ENCODE measurements around the gene GSTA3. TPM values are rescaled to one million over a fixed set of nuclear protein-coding genes. Genes with fewer than 3 reads are reported as not detected.
A peak's percentile ranks its signal among the peaks of the same experiment; 100 is the strongest.

The GSTA3 gene
- total RNA-seq, 1 experiment from 2014 or later = not detected

DNA sequence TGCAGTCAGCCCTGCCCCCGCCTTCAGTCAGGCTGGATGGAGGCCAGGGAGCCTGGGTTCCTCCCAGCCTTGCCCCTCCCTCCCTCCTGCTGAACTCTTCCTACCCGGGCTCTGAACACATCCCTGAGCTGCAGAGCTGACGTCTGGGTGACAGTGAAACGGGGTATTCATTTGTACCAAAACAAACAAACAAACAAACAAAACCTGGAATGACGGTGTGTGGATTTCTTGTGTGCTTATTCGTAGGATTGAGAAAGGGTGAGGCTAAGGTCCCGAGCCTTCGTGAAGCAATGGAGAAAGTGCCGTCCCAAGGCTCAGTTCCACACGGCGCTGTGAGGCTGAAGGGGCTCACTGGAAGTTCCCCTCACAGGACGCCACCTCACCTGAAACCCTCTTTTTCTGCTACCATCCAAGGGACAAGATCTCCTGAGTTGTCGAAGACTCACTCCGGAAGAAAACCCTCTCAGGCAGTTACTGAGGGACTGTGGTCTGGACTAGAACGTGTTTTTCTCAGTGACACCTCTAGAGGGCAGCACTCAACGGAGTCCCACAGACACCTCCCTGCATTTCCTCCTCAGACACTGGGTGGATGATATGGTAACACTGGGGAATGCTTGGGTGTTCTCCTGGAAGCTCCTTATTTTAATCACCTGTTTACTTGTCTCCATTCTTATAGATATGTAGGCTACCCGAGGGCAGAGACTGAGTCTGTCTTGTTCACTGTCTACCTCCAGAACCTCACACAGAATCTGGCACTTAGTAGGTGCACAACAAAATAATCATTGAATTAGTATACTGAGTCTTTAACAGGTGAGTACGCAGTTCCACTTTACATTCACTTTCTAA is 27.3 kb downstream of the GSTA3 start:
- no peaks in the 10 kb centered on the region for H3K36me3 ChIP-seq (ENCODE audit: low read depth, low read length)
- peak overlapping the region; percentile 82 for H3K4me2 ChIP-seq (ENCODE audit: low read length)
- no peaks in the 10 kb centered on the region for H3K27me3 ChIP-seq (ENCODE audit: low read length)
- ATAC-seq (peak; percentile 98), DNase-seq (peak; percentile 84)
- no peaks in the 10 kb centered on the region for H3F3A ChIP-seq (ENCODE audit: low read length, unreplicated experiment)
- intact Hi-C loops (cut with micrococcal nuclease) = loop anchor here (1.0 to 10.0 kb wide), 4 partner anchors 67 to 157 kb away; partner anchors contain the start of gene GSTA4
- H3K79me2 ChIP-seq (ENCODE audit: low read length) = no peaks in the 10 kb centered on the region
- H3K9ac ChIP-seq (ENCODE audit: low read length) = peak overlapping the region; percentile 51
- H4K20me1 ChIP-seq (ENCODE audit: low read length) = no peaks in the 10 kb centered on the region
- peaks cover 11% of the 10 kb centered on the region for H3K4me1 ChIP-seq (ENCODE audit: insufficient read depth, low read length)
- no peaks in the 10 kb centered on the region for H3K9me3 ChIP-seq (ENCODE audit: low read length)
- POLR2A ChIA-PET (ENCODE audit: unreplicated experiment) = no interaction called here
- H2AFZ ChIP-seq (ENCODE audit: low read length) = peak overlapping the region; percentile 82
- TF ChIP-seq EZH2phosphoT487 (IDR thresholded peaks at IDR 0.05; ENCODE audit: borderline replicate concordance, low read length) (no peak), EZH2 (IDR thresholded peaks at IDR 0.05; ENCODE audit: low read length, unreplicated experiment) (no peak)
- TF ChIP-seq, protein P1, sequence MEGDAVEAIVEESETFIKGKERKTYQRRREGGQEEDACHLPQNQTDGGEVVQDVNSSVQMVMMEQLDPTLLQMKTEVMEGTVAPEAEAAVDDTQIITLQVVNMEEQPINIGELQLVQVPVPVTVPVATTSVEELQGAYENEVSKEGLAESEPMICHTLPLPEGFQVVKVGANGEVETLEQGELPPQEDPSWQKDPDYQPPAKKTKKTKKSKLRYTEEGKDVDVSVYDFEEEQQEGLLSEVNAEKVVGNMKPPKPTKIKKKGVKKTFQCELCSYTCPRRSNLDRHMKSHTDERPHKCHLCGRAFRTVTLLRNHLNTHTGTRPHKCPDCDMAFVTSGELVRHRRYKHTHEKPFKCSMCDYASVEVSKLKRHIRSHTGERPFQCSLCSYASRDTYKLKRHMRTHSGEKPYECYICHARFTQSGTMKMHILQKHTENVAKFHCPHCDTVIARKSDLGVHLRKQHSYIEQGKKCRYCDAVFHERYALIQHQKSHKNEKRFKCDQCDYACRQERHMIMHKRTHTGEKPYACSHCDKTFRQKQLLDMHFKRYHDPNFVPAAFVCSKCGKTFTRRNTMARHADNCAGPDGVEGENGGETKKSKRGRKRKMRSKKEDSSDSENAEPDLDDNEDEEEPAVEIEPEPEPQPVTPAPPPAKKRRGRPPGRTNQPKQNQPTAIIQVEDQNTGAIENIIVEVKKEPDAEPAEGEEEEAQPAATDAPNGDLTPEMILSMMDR (conservative IDR thresholded peaks at IDR 0.05; ENCODE audit: low read depth, low read length) = peak; percentile 85
- no peak overlapping the region for H3K27ac ChIP-seq (ENCODE audit: low read length)
- CTCF ChIA-PET = interaction anchor here (0.6 to 0.8 kb wide), 3 partner anchors 26 to 175 kb away, joined by 3 to 6 read pairs (median 4); no protein-coding TSS in a partner anchor
- no peaks in the 10 kb centered on the region for H3K9me2 ChIP-seq (replicated peaks; ENCODE audit: low read length)
- BruUV-seq (replicated peaks) = TSS peak; percentile 77
- peak overlapping the region; percentile 69 for H3K4me3 ChIP-seq (ENCODE audit: low read length)

DNA sequence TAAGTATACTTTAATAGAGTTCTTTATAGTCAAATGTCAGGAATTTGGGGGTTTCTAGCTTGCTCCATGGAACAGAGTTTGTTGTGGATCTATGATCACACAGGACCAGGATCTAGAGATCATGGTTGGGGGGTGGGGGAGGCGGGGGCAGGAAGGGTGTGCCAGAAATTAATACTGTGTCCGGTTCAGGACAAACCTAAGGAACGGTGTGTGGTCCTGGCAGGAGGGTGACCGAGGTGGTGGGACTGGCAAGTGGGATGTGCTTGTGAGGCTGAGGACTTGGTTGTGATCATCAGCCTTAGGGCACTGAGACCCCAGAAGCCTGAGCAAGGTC is 27.9 kb downstream of the GSTA3 start:
- H3K4me3 ChIP-seq (ENCODE audit: low read length) = peak overlapping the region; percentile 69
- H3K9ac ChIP-seq (ENCODE audit: low read length) = no peak overlapping the region
- no peaks in the 10 kb centered on the region for H3K9me3 ChIP-seq (ENCODE audit: low read length)
- peaks cover 17% of the 10 kb centered on the region for H3K4me1 ChIP-seq (ENCODE audit: insufficient read depth, low read length)
- DNase-seq = no peak
- no peak for TF ChIP-seq EZH2 (IDR thresholded peaks at IDR 0.05; ENCODE audit: low read length, unreplicated experiment)
- TF ChIP-seq, protein P1 (conservative IDR thresholded peaks at IDR 0.05; ENCODE audit: low read depth, low read length) = no peak
- no peak for TF ChIP-seq EZH2phosphoT487 (IDR thresholded peaks at IDR 0.05; ENCODE audit: borderline replicate concordance, low read length)
- H3K27me3 ChIP-seq (ENCODE audit: low read length) = no peaks in the 10 kb centered on the region
- H3F3A ChIP-seq (ENCODE audit: low read length, unreplicated experiment) = no peaks in the 10 kb centered on the region
- peak; percentile 35 for ATAC-seq
- peak overlapping the region; percentile 82 for H2AFZ ChIP-seq (ENCODE audit: low read length)
- H4K20me1 ChIP-seq (ENCODE audit: low read length) = no peaks in the 10 kb centered on the region
- no peak overlapping the region for H3K27ac ChIP-seq (ENCODE audit: low read length)
- H3K9me2 ChIP-seq (replicated peaks; ENCODE audit: low read length) = no peaks in the 10 kb centered on the region
- CTCF ChIA-PET = interaction anchor here (0.6 to 0.8 kb wide), 2 partner anchors 71 to 176 kb away, joined by 3 to 6 read pairs; no protein-coding TSS in a partner anchor
- intact Hi-C loops (cut with micrococcal nuclease) = loop anchor here (5.0 to 10.0 kb wide), 3 partner anchors 67 to 157 kb away; no protein-coding TSS in a partner anchor
- POLR2A ChIA-PET (ENCODE audit: unreplicated experiment) = interaction anchor here (0.6 kb wide), 1 partner anchor 273 kb away, joined by 4 read pairs; no protein-coding TSS in a partner anchor
- no peaks in the 10 kb centered on the region for H3K36me3 ChIP-seq (ENCODE audit: low read depth, low read length)
- H3K4me2 ChIP-seq (ENCODE audit: low read length) = peak overlapping the region; percentile 82
- no peaks in the 10 kb centered on the region for H3K79me2 ChIP-seq (ENCODE audit: low read length)
- no TSS peak for BruUV-seq (replicated peaks)

DNA sequence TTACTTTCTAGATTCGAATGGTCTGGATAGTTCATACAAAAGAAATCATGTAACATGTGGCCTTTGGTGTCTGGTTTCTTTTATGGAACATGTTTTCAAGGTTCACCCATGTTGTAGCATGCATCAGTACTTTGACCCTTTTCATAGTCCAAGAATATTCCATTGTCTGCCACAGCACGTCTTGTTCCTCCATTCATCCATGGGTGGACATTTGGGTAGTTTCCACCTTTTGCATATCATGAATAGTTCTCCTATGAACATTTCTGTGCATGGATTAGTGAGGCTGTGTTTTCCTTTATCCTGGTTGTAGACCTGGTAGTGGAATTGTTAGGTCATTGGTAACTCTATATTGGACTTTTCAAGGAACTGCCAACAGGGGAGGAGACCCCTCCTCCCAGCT is 31.7 kb downstream of the GSTA3 start:
- TF ChIP-seq, protein P1 (conservative IDR thresholded peaks at IDR 0.05; ENCODE audit: low read depth, low read length) = no peak
- TF ChIP-seq EZH2 (IDR thresholded peaks at IDR 0.05; ENCODE audit: low read length, unreplicated experiment) (no peak), EZH2phosphoT487 (IDR thresholded peaks at IDR 0.05; ENCODE audit: borderline replicate concordance, low read length) (no peak)
- no peak overlapping the region for H3K4me2 ChIP-seq (ENCODE audit: low read length)

More for the DNA sequence above, 31.7 kb downstream of the GSTA3 start:
- Histone ChIP-seq H3K9me2 (replicated peaks; ENCODE audit: low read length) (no peaks in the 10 kb centered on the region), H3K27ac (ENCODE audit: low read length) (no peak overlapping the region), H3K9me3 (ENCODE audit: low read length) (no peaks in the 10 kb centered on the region), H3F3A (ENCODE audit: low read length, unreplicated experiment) (no peaks in the 10 kb centered on the region), H3K79me2 (ENCODE audit: low read length) (no peaks in the 10 kb centered on the region), H3K36me3 (ENCODE audit: low read depth, low read length) (no peaks in the 10 kb centered on the region), H3K4me3 (ENCODE audit: low read length) (no peak overlapping the region), H4K20me1 (ENCODE audit: low read length) (no peaks in the 10 kb centered on the region), H3K9ac (ENCODE audit: low read length) (no peak overlapping the region), H3K4me1 (ENCODE audit: insufficient read depth, low read length) (peaks cover 21% of the 10 kb centered on the region), H3K27me3 (ENCODE audit: low read length) (no peaks in the 10 kb centered on the region), H2AFZ (ENCODE audit: low read length) (no peak overlapping the region)
- ChIA-PET CTCF (no interaction called here), POLR2A (ENCODE audit: unreplicated experiment) (no interaction called here)
- DNase-seq = no peak
- BruUV-seq (replicated peaks) = no TSS peak
- intact Hi-C loops (cut with micrococcal nuclease) = loop anchor here (10.0 kb wide), 1 partner anchor 183 kb away; no protein-coding TSS in a partner anchor
- ATAC-seq = no peak

Data from PC-3 (cell line).